ENCODE results near the gene MIDN. TPM values are rescaled to one million over a fixed set of nuclear protein-coding genes. Genes with fewer than 3 reads are reported as not detected.
A peak's percentile ranks its signal among the peaks of the same experiment; 100 is the strongest.

MIDN gene
- total RNA-seq, 4 donors from 2014 or later = 17.4 to 51.9 (median 39.4) TPM

GRCh38 chr19:1274852-1275259, 26.5 kb downstream of the MIDN start:
- H3K27ac ChIP-seq = peak overlapping the region; percentile 89 to 99 (median 95)
- no peaks in the 10 kb centered on the region for H3K9me3 ChIP-seq
- TF ChIP-seq POLR2A (IDR thresholded peaks at IDR 0.05) = no peak
- TF ChIP-seq EP300 (IDR thresholded peaks at IDR 0.05) = no peak
- TF ChIP-seq CTCF (IDR thresholded peaks at IDR 0.05) = no peak
- no peak for DNase-seq (ENCODE audit: low spot score in 2 of 2)
- H3K27me3 ChIP-seq = no peaks in the 10 kb centered on the region
- H3K36me3 ChIP-seq = peaks cover 6 to 70% (median 38%) of the 10 kb centered on the region in 3 donors
- 29 to 49% methylated on average over 16 to 24 of the region's 44 CpGs for WGBS, 2 donors
- peaks cover 8 to 67% (median 59%) of the 10 kb centered on the region in 4 donors for H3K4me1 ChIP-seq
- H3K4me3 ChIP-seq = peak overlapping the region; percentile 50 to 71 (median 64)

- H3K9me3 ChIP-seq = no peaks in the 10 kb centered on the region
- peak within 1 kb of the TSS; percentile 50 to 85 (median 64) for H3K4me3 ChIP-seq
- peaks cover 6 to 70% (median 38%) of the 10 kb centered on the region in 3 donors for H3K36me3 ChIP-seq
- peaks cover 6 to 64% (median 54%) of the 10 kb centered on the region in 4 donors for H3K4me1 ChIP-seq
- WGBS, 2 donors = 0 to 1% methylated on average over 38 to 51 of the region's 98 CpGs
- H3K27ac ChIP-seq = peak within 1 kb of the TSS; percentile 89 to 99 (median 95)
- TF ChIP-seq CTCF (IDR thresholded peaks at IDR 0.05) = peak in 2 of 5 experiments; percentile 51 to 55
- peak in 1 of 2 donors; percentile 88 for TF ChIP-seq POLR2A (IDR thresholded peaks at IDR 0.05)
- TF ChIP-seq EP300 (IDR thresholded peaks at IDR 0.05) = peak in 1 of 2 donors; percentile 87
- H3K27me3 ChIP-seq = no peaks in the 10 kb centered on the region
- peak; percentile 90 to 95 for DNase-seq (ENCODE audit: low spot score in 2 of 2)
Observed at GRCh38 chr19:1275260-1275975, 27.0 kb downstream of the MIDN start, which contains the start of gene FAM174C. TSS of gene FAM174C (plus strand) at chr19:1275530. CDS start at chr19:1275550, 20 bp downstream.

GRCh38 chr19:1275976-1276627, 27.7 kb downstream of the MIDN start:
- TF ChIP-seq POLR2A (IDR thresholded peaks at IDR 0.05) (no peak), CTCF (IDR thresholded peaks at IDR 0.05) (no peak), EP300 (IDR thresholded peaks at IDR 0.05) (peak in 1 of 2 donors; percentile 10)
- peaks cover 6 to 66% (median 38%) of the 10 kb centered on the region in 3 donors for H3K36me3 ChIP-seq
- peak in 1 of 2 donors; percentile 38 for DNase-seq (ENCODE audit: low spot score in 2 of 2)
- peak overlapping the region; percentile 89 to 99 (median 95) for H3K27ac ChIP-seq
- no peaks in the 10 kb centered on the region for H3K27me3 ChIP-seq
- H3K4me1 ChIP-seq = peaks cover 0 to 57% (median 47%) of the 10 kb centered on the region in 4 donors
- no peaks in the 10 kb centered on the region for H3K9me3 ChIP-seq
- 13% methylated on average over 31 to 33 of the region's 43 CpGs for WGBS, 2 donors
- H3K4me3 ChIP-seq = peak overlapping the region; percentile 50 to 85 (median 64)

- Histone ChIP-seq H3K27me3 (no peaks in the 10 kb centered on the region), H3K4me1 (peaks cover 0 to 52% (median 42%) of the 10 kb centered on the region in 4 donors), H3K27ac (peak overlapping the region; percentile 89 to 99 (median 95)), H3K9me3 (no peaks in the 10 kb centered on the region), H3K36me3 (peaks cover 6 to 60% (median 35%) of the 10 kb centered on the region in 3 donors), H3K4me3 (peak overlapping the region in 3 of 4 donors; percentile 56 to 85 (median 71))
- no peak for DNase-seq (ENCODE audit: low spot score in 2 of 2)
- 66 to 79% methylated on average over 10 of the region's 10 CpGs for WGBS, 2 donors
- no peak for TF ChIP-seq POLR2A (IDR thresholded peaks at IDR 0.05)
- TF ChIP-seq EP300 (IDR thresholded peaks at IDR 0.05) = no peak
- TF ChIP-seq CTCF (IDR thresholded peaks at IDR 0.05) = no peak
Observed at GRCh38 chr19:1276628-1277022, 28.2 kb downstream of the MIDN start.
